HepG2 (cell line): ENCODE data around the gene TAC3. TPM values are rescaled to one million over a fixed set of nuclear protein-coding genes. Genes with fewer than 3 reads are reported as not detected.

Source experiments
- ATAC-seq: fragments of 200-7000 bp; cut with Tn5 transposase; 3 replicates; pipeline ENCODE4 v1.9.1; 2020; ENCODE audit warnings: mild to moderate bottlenecking, moderate library complexity
- BruUV-seq: library from RNA; stranded (reverse); fragments of 400-500 nt; replicated peaks from 2 replicates; lab custom pipeline; 2021; lab: Mats Ljungman, UMichigan
- CTCF ChIA-PET: fragments of 300-600 bp; formaldehyde crosslinking; extraction: SDS; loops from one replicate; lab custom pipeline; 2021; ENCODE audit warnings: low total read pairs, inconsistent platforms, low intra/inter-chr PET ratio; lab: Yijun Ruan, JAX
- POLR2A ChIA-PET: fragments of 350-600 bp; sonication (Branson Sonifier 250); formaldehyde crosslinking; loops from one replicate; lab custom pipeline; 2020; ENCODE audit warnings: antibody characterized with exemption, inconsistent platforms; lab: Yijun Ruan, JAX
- DNase-seq: peaks from one replicate; pipeline ENCODE4 v3.0.0-alpha.2; 2015; ENCODE audit warnings: low spot score
- FAIRE-seq: peaks from 3 replicates; lab custom pipeline; 2011; peaks lifted over from hg19 to GRCh38; lab: Jason Lieb, UNC
- H2AFZ ChIP-seq: one replicate; pipeline ENCODE4 v1.6.1; 2011; ENCODE audit warnings: low read length, inconsistent platforms
- H3K27ac ChIP-seq: fragments of 300-600 bp; 3 replicates; pipeline ENCODE4 v1.8.0; 2011; ENCODE audit warnings: mixed run types, mild to moderate bottlenecking, mixed read lengths, low read length, inconsistent platforms; ENCODE audit not compliant: insufficient read depth; ENCODE audit errors: extremely low read length
- H3K27me3 ChIP-seq, 2 experiments: fragments of 200-600 bp in 1 of 2; 2 replicates in 1 of 2; 3 replicates in 1 of 2; pipeline versions ENCODE4 v1.6.0 to v1.8.0; 2011; ENCODE audit warnings: low read length in 2 of 2, mild to moderate bottlenecking in 2 of 2, moderate library complexity in 2 of 2, inconsistent platforms in 1 of 2; ENCODE audit not compliant: insufficient read depth in 2 of 2, control insufficient read depth in 1 of 2
- H3K36me3 ChIP-seq, 2 experiments: fragments of 200-600 bp in 1 of 2; replicated peaks in 1 of 2; 2 replicates in 1 of 2; 3 replicates in 1 of 2; pipeline versions ENCODE4 v1.5.1 to v1.8.0; 2011; ENCODE audit warnings: low read length in 2 of 2, inconsistent platforms in 1 of 2; ENCODE audit not compliant: insufficient read depth in 2 of 2, control insufficient read depth in 1 of 2
- H3K4me1 ChIP-seq: 2 replicates; pipeline ENCODE4 v1.5.1; 2012; ENCODE audit warnings: low read length, inconsistent platforms; ENCODE audit not compliant: insufficient read depth
- H3K4me2 ChIP-seq: 2 replicates; pipeline ENCODE4 v1.6.0; 2011; ENCODE audit warnings: low read depth, low read length, inconsistent platforms
- H3K4me3 ChIP-seq, 3 experiments: fragments of 200-600 bp in 1 of 3; sonication (generic), shearing (Covaris generic) in 1 of 3; replicated peaks in 1 of 3; 2 replicates each; pipeline ENCODE4 v1.5.1; 2011 to 2016; ENCODE audit warnings: low read length in 3 of 3, inconsistent platforms in 2 of 3, low read depth in 2 of 3, mild to moderate bottlenecking in 2 of 3, control low read depth in 1 of 3, mixed read lengths in 1 of 3; ENCODE audit not compliant: insufficient read depth in 1 of 3
- H3K79me2 ChIP-seq: one replicate; pipeline ENCODE4 v1.6.1; 2011; ENCODE audit warnings: low read length, inconsistent platforms; ENCODE audit not compliant: insufficient read depth
- H3K9ac ChIP-seq: 2 replicates; pipeline ENCODE4 v1.6.0; 2011; ENCODE audit warnings: mild to moderate bottlenecking, low read depth, low read length, inconsistent platforms; ENCODE audit not compliant: insufficient read depth
- H3K9me3 ChIP-seq: 2 replicates; pipeline ENCODE4 v1.5.1; 2012; ENCODE audit warnings: mild to moderate bottlenecking, low read length
- H4K20me1 ChIP-seq: 2 replicates; pipeline ENCODE4 v1.6.0; 2011; ENCODE audit warnings: inconsistent platforms, mild to moderate bottlenecking, low read length, moderate library complexity; ENCODE audit not compliant: insufficient read depth
- ARID2 ChIP-seq: sonication (generic); formaldehyde crosslinking; IDR thresholded peaks from 2 replicates; pipeline ENCODE4 v1.8.1; 2022; ENCODE audit warnings: mild to moderate bottlenecking, missing genetic modification reagents, borderline replicate concordance
- BCL6 ChIP-seq: IDR thresholded peaks from 2 replicates; pipeline ENCODE4 v1.6.1; 2016; ENCODE audit warnings: missing genetic modification reagents, missing compliant biosample characterization
- DNMT3B ChIP-seq: conservative IDR thresholded peaks from 2 replicates; pipeline ENCODE4 v1.6.1; 2016; ENCODE audit warnings: missing biosample characterization, control low read depth
- FOXO4 ChIP-seq: sonication (generic); formaldehyde crosslinking; conservative IDR thresholded peaks from 2 replicates; pipeline ENCODE4 v1.8.1; 2023; ENCODE audit warnings: missing genetic modification reagents
- HCFC1 ChIP-seq: fragments of 150-350 bp; IDR thresholded peaks from 2 replicates; pipeline ENCODE4 v1.6.1; 2014; ENCODE audit warnings: low read depth, low read length
- TFE3 ChIP-seq: IDR thresholded peaks from 2 replicates; pipeline ENCODE4 v1.6.1; 2016
- UBTF ChIP-seq: sonication (generic); formaldehyde crosslinking; IDR thresholded peaks from 2 replicates; pipeline ENCODE4 v1.4.0; 2020; ENCODE audit warnings: mild to moderate bottlenecking, missing genetic modification reagents
- ZBTB7B ChIP-seq: sonication (generic); formaldehyde crosslinking; IDR thresholded peaks from 2 replicates; pipeline ENCODE4 v1.4.0; 2020; ENCODE audit warnings: missing genetic modification reagents
- ZFP62 ChIP-seq: sonication (generic); formaldehyde crosslinking; IDR thresholded peaks from 2 replicates; pipeline ENCODE4 v1.4.0; 2020; ENCODE audit warnings: missing genetic modification reagents
- ZFP90 ChIP-seq: sonication (generic); formaldehyde crosslinking; IDR thresholded peaks from 2 replicates; pipeline ENCODE4 v1.8.0; 2022; ENCODE audit warnings: missing genetic modification reagents, mild to moderate bottlenecking, inconsistent platforms, borderline replicate concordance
- ZNF20 ChIP-seq: sonication (generic); formaldehyde crosslinking; IDR thresholded peaks from 2 replicates; pipeline ENCODE4 v1.4.0; 2020; ENCODE audit warnings: mild to moderate bottlenecking, moderate library complexity, missing genetic modification reagents
- ZNF556 ChIP-seq: sonication (generic); formaldehyde crosslinking; IDR thresholded peaks from 2 replicates; pipeline ENCODE4 v1.4.0; 2020; ENCODE audit warnings: mild to moderate bottlenecking, missing genetic modification reagents, borderline replicate concordance
- ZNF577 ChIP-seq: sonication (generic); formaldehyde crosslinking; IDR thresholded peaks from 2 replicates; pipeline ENCODE4 v1.4.0; 2020; ENCODE audit warnings: mild to moderate bottlenecking, low read depth, missing genetic modification reagents, borderline replicate concordance
- ZNF629 ChIP-seq: sonication (generic); formaldehyde crosslinking; conservative IDR thresholded peaks from 2 replicates; pipeline ENCODE4 v1.5.0; 2020; ENCODE audit warnings: missing genetic modification reagents
- ZNF691 ChIP-seq: sonication (generic); formaldehyde crosslinking; IDR thresholded peaks from 2 replicates; pipeline ENCODE4 v1.4.0; 2020; ENCODE audit warnings: missing genetic modification reagents, low read depth, mild to moderate bottlenecking, borderline replicate concordance
- ZSCAN21 ChIP-seq: sonication (generic); formaldehyde crosslinking; IDR thresholded peaks from 2 replicates; pipeline ENCODE4 v1.8.0; 2022; ENCODE audit warnings: mild to moderate bottlenecking, missing genetic modification reagents, moderate library complexity, borderline replicate concordance
- WGBS: methylation state at CpG from one replicate; pipeline ENCODE4 v1.1.6; 2017; ENCODE audit warnings: low lambda C conversion rate; 5-methylcytosine and 5-hydroxymethylcytosine counted together
- in situ Hi-C: cut with HindIII; loops from 2 replicates; pipeline ENCODE4 v1.10.0; 2017; ENCODE audit warnings: low pct_unique_long_range_greater_than_20kb; ENCODE audit not compliant: extremely low pct_ligation_motif_present
- intact Hi-C: fragments of 100-400 bp; cut with micrococcal nuclease; formaldehyde crosslinking; loops from one replicate; pipeline ENCODE4 v1.10.0; 2022; ENCODE audit not compliant: unreplicated experiment
- polyA plus RNA-seq, 8 experiments: library from polyadenylated mRNA; depleted of rRNA in 3 of 8; stranded (reverse) in 7 of 8; unstranded in 1 of 8; fragments of >200 nt; fragmentation: Illumina TruSeq in 4 of 8; extraction: Trizol in 4 of 8; gene quantifications; 2 replicates each; pipeline versions ENCODE4 v1.2.1 to v1.2.3, GENCODE V29; 2011 to 2016; ENCODE audit warnings: low read depth in 4 of 8, missing spikeins in 1 of 8, mixed read lengths in 1 of 8; ENCODE audit not compliant: insufficient read depth in 1 of 8
- total RNA-seq, 5 experiments: library from RNA; depleted of rRNA; stranded (reverse); fragments of >200 nt; fragmentation: Illumina TruSeq; extraction: Trizol; gene quantifications; 2 replicates each; pipeline ENCODE4 v1.2.3, GENCODE V29; 2016; ENCODE audit warnings: low read depth in 1 of 5

TAC3 gene
- total and polyA plus RNA-seq, 2 of the 13 experiments (the other 11 are each of a cell fraction or from before 2014, with no cell fraction given): 0.13 to 0.15 TPM

GRCh38 chr12:57027011-57027804 is 10.9 kb upstream of the TAC3 start:
- intact Hi-C loops (no loop called here), in situ Hi-C loops (no loop called here)
- Histone ChIP-seq H3K79me2 (no peaks in the 10 kb centered on the region), H3K9me3 (no peaks in the 10 kb centered on the region), H2AFZ (no peak overlapping the region), H3K27me3 (no peaks in the 10 kb centered on the region), H3K4me1 (peaks cover 11% of the 10 kb centered on the region), H3K27ac (no peak overlapping the region), H4K20me1 (no peaks in the 10 kb centered on the region), H3K4me3 (no peak overlapping the region), H3K36me3 (no peaks in the 10 kb centered on the region), H3K4me2 (no peak overlapping the region), H3K9ac (no peak overlapping the region)
- CTCF ChIA-PET: no interaction called here
- ATAC-seq (no peak), DNase-seq (no peak), FAIRE-seq (no peak)
- WGBS: 72% methylated on average over 11 of the region's 13 CpGs
- no TSS peak for BruUV-seq
- POLR2A ChIA-PET: interaction anchor here (0.6 to 1.3 kb wide), 2 partner anchors 9 to 186 kb away, joined by 3 to 4 read pairs; no protein-coding TSS in a partner anchor
- TF ChIP-seq ZNF577 (CRISPR knock-in tag) (no peak), UBTF (CRISPR knock-in tag) (no peak), ARID2 (no peak), HCFC1 (no peak), DNMT3B (CRISPR knock-in tag) (no peak), BCL6 (no peak), ZNF20 (CRISPR knock-in tag) (no peak), ZNF691 (no peak), ZFP90 (CRISPR knock-in tag) (no peak), ZNF556 (CRISPR knock-in tag) (no peak), ZSCAN21 (CRISPR knock-in tag) (no peak), ZFP62 (CRISPR knock-in tag) (no peak), TFE3 (CRISPR knock-in tag) (no peak), FOXO4 (CRISPR knock-in tag) (no peak), ZNF629 (no peak), ZBTB7B (CRISPR knock-in tag) (no peak)
